GM23338 (cell line): ENCODE measurements around the gene MYOZ3. TPM values are rescaled to one million over a fixed set of nuclear protein-coding genes. Genes with fewer than 3 reads are reported as not detected.

ENCODE experiments used
- ATAC-seq: fragments of 200-7000 bp; cut with Tn5 transposase; 3 replicates; pipeline ENCODE4 v1.9.1; 2020
- DNase-seq: peaks from one replicate; pipeline ENCODE4 v3.0.0-alpha.2; 2015; ENCODE audit warnings: low spot score
- H2AFZ ChIP-seq: fragments of 200-600 bp; sonication (generic); 2 replicates; pipeline ENCODE4 v1.8.0; 2016; ENCODE audit warnings: antibody characterized with exemption, mild to moderate bottlenecking, moderate library complexity
- H3F3A ChIP-seq: fragments of 200-600 bp; sonication (generic); replicated peaks from 2 replicates; pipeline ENCODE4 v1.8.0; 2017; ENCODE audit warnings: antibody characterized with exemption, mixed run types, low read depth
- H3K27ac ChIP-seq: fragments of 200-600 bp; sonication (generic); 2 replicates; pipeline ENCODE4 v1.6.1; 2016; ENCODE audit warnings: low read depth
- H3K27me3 ChIP-seq: fragments of 200-600 bp; sonication (generic); 2 replicates; pipeline ENCODE4 v1.8.0; 2016; ENCODE audit warnings: mild to moderate bottlenecking, mixed run types, moderate library complexity; ENCODE audit not compliant: insufficient read depth
- H3K36me3 ChIP-seq: fragments of 200-600 bp; sonication (generic); 2 replicates; pipeline ENCODE4 v1.8.0; 2016; ENCODE audit warnings: mild to moderate bottlenecking; ENCODE audit not compliant: insufficient read depth
- H3K4me1 ChIP-seq: fragments of 200-600 bp; sonication (generic); 2 replicates; pipeline ENCODE4 v1.8.0; 2016; ENCODE audit warnings: mild to moderate bottlenecking, moderate library complexity; ENCODE audit not compliant: insufficient read depth
- H3K4me2 ChIP-seq: fragments of 200-600 bp; sonication (generic); 2 replicates; pipeline ENCODE4 v1.7.1; 2017; ENCODE audit warnings: mixed run types
- H3K4me3 ChIP-seq: fragments of 200-600 bp; sonication (generic); 2 replicates; pipeline ENCODE4 v1.6.1; 2016; ENCODE audit warnings: mixed run types
- H3K79me2 ChIP-seq: fragments of 200-600 bp; sonication (generic); replicated peaks from 2 replicates; pipeline ENCODE4 v1.8.0; 2017; ENCODE audit warnings: mild to moderate bottlenecking; ENCODE audit not compliant: insufficient read depth
- H3K9me2 ChIP-seq: fragments of 200-600 bp; sonication (generic); 2 replicates; pipeline ENCODE4 v1.8.0; 2017; ENCODE audit not compliant: insufficient read depth
- H4K20me1 ChIP-seq: fragments of 200-600 bp; sonication (generic); replicated peaks from 2 replicates; pipeline ENCODE4 v1.8.0; 2017; ENCODE audit warnings: mild to moderate bottlenecking; ENCODE audit not compliant: insufficient read depth
- H3K27ac Mint-ChIP-seq: 2 replicates; pipeline ENCODE4 v1.8.0; 2020; ENCODE audit warnings: inconsistent platforms, mild to moderate bottlenecking, moderate library complexity, mixed read lengths
- H3K27me3 Mint-ChIP-seq: 3 replicates; pipeline ENCODE4 v1.8.0; 2022; ENCODE audit warnings: low read depth, mild to moderate bottlenecking, moderate library complexity, mixed read lengths, inconsistent platforms; ENCODE audit not compliant: insufficient read depth, poor library complexity
- H3K36me3 Mint-ChIP-seq: 3 replicates; pipeline ENCODE4 v1.8.0; 2021; ENCODE audit warnings: low read depth, mild to moderate bottlenecking, inconsistent platforms, moderate library complexity, mixed read lengths
- H3K4me1 Mint-ChIP-seq: 3 replicates; pipeline ENCODE4 v1.8.0; 2020; ENCODE audit warnings: mild to moderate bottlenecking, inconsistent platforms, mixed read lengths
- H3K4me3 Mint-ChIP-seq: 3 replicates; pipeline ENCODE4 v1.8.0; 2021; ENCODE audit warnings: moderate library complexity, mild to moderate bottlenecking, inconsistent platforms, mixed read lengths
- H3K9me3 Mint-ChIP-seq: 3 replicates; pipeline ENCODE4 v1.8.0; 2020; ENCODE audit warnings: moderate library complexity, mild to moderate bottlenecking, inconsistent platforms, mixed read lengths
- CREB1 ChIP-seq: fragments of 250-450 bp; sonication (Bioruptor Pico); IDR thresholded peaks from 2 replicates; pipeline ENCODE4 v1.5.0; 2020; ENCODE audit warnings: low read depth, mild to moderate bottlenecking, moderate library complexity
- CTCF ChIP-seq, 2 experiments: fragments of 200-600 bp in 1 of 2; sonication (generic) in 1 of 2; conservative IDR thresholded peaks; 2 replicates each; pipeline versions ENCODE4 v1.5.1 to v1.6.1; 2016 to 2017; ENCODE audit warnings: antibody characterized with exemption in 2 of 2, low read depth in 2 of 2, mild to moderate bottlenecking in 2 of 2, moderate library complexity in 1 of 2
- EZH2 ChIP-seq: fragments of 200-600 bp; sonication (generic); IDR thresholded peaks from one replicate; pipeline ENCODE4 v1.8.0; 2017; ENCODE audit warnings: antibody characterized with exemption, mild to moderate bottlenecking, low read depth; ENCODE audit not compliant: unreplicated experiment
- EZH2phosphoT487 ChIP-seq: fragments of 200-600 bp; sonication (generic); IDR thresholded peaks from one replicate; pipeline ENCODE4 v1.8.1; 2018; ENCODE audit warnings: antibody characterized with exemption; ENCODE audit not compliant: unreplicated experiment
- JUNB ChIP-seq: IDR thresholded peaks from one replicate; pipeline ENCODE4 v1.6.1; 2016; ENCODE audit warnings: antibody characterized with exemption; ENCODE audit not compliant: unreplicated experiment
- NANOG ChIP-seq: IDR thresholded peaks from 2 replicates; pipeline ENCODE4 v1.6.1; 2016; ENCODE audit warnings: antibody characterized with exemption, borderline replicate concordance
- POLR2AphosphoS5 ChIP-seq: IDR thresholded peaks from 2 replicates; pipeline ENCODE4 v1.6.1; 2016; ENCODE audit warnings: antibody characterized with exemption, low read depth
- REST ChIP-seq: IDR thresholded peaks from one replicate; pipeline ENCODE4 v1.6.1; 2018; ENCODE audit warnings: antibody characterized with exemption; ENCODE audit not compliant: unreplicated experiment
- STAT1 ChIP-seq: IDR thresholded peaks from one replicate; pipeline ENCODE4 v1.6.1; 2016; ENCODE audit warnings: antibody characterized with exemption; ENCODE audit not compliant: unreplicated experiment
- ZNF114 ChIP-seq: fragments of 250-450 bp; sonication (Bioruptor Pico); IDR thresholded peaks from 2 replicates; pipeline ENCODE4 v1.5.0; 2020; ENCODE audit warnings: mild to moderate bottlenecking, moderate library complexity
- ZNF331 ChIP-seq: fragments of 250-450 bp; sonication (Bioruptor Pico); IDR thresholded peaks from 2 replicates; pipeline ENCODE4 v1.5.0; 2020; ENCODE audit warnings: low read depth, mild to moderate bottlenecking, moderate library complexity
- polyA plus RNA-seq: library from polyadenylated mRNA; unstranded; fragments of >200 nt; fragmentation: Nextera tagmentation; extraction: Ambion mirVana; gene quantifications from 2 replicates; pipeline ENCODE4 v1.2.1, GENCODE V29; 2016
- total RNA-seq: library from RNA; depleted of rRNA; stranded (reverse); fragments of >200 nt; shearing (Covaris generic); gene quantifications from 2 replicates; pipeline ENCODE4 v1.2.3, GENCODE V29; 2014
- TF ChIP-seq, protein P1 (sequence below): fragments of 250-450 bp; sonication (Bioruptor Pico); IDR thresholded peaks from 2 replicates; pipeline ENCODE4 v1.5.0; 2020; ENCODE audit warnings: mild to moderate bottlenecking, moderate library complexity
- TF ChIP-seq, protein P2 (sequence below): IDR thresholded peaks from 2 replicates; pipeline ENCODE4 v1.6.1; 2016; ENCODE audit warnings: antibody characterized with exemption

Gene MYOZ3
- total and polyA plus RNA-seq, 2 experiments from 2014 or later, result 12.7 to 13.8 TPM

GRCh38 chr5:150675069-150675468 lies 14.0 kb downstream of the MYOZ3 start:
- Mint-ChIP-seq H3K9me3 (0 out of 3 replicates have a peak, but pooled peaks cover 2% of the 10 kb centered on the region), H3K4me3 (no peak overlapping the region; the same call in 2 of the 3 replicates), H3K27ac (0 out of 2 replicates have a peak overlapping the region, but pooled peaks have one; percentile 66), H3K36me3 (peaks cover 40% of the 10 kb centered on the region), H3K4me1 (peaks cover 32% of the 10 kb centered on the region), H3K27me3 (peaks cover 2% of the 10 kb centered on the region)
- DNase-seq, result no peak
- Histone ChIP-seq H3K4me2 (no peak overlapping the region), H3K4me1 (peaks cover 23% of the 10 kb centered on the region), H3K27ac (no peak overlapping the region), H3K36me3 (no peaks in the 10 kb centered on the region), H2AFZ (no peak overlapping the region), H3K79me2 (peaks cover 19% of the 10 kb centered on the region), H3K4me3 (no peak overlapping the region), H3K27me3 (no peaks in the 10 kb centered on the region), H3K9me2 (no peaks in the 10 kb centered on the region), H3F3A (peaks cover 21% of the 10 kb centered on the region), H4K20me1 (no peaks in the 10 kb centered on the region)
- no peak for ATAC-seq
- TF ChIP-seq REST, result no peak
- no peak for TF ChIP-seq CREB1 (CRISPR knock-in tag)
- TF ChIP-seq ZNF114 (CRISPR knock-in tag), result no peak
- TF ChIP-seq, protein P1, sequence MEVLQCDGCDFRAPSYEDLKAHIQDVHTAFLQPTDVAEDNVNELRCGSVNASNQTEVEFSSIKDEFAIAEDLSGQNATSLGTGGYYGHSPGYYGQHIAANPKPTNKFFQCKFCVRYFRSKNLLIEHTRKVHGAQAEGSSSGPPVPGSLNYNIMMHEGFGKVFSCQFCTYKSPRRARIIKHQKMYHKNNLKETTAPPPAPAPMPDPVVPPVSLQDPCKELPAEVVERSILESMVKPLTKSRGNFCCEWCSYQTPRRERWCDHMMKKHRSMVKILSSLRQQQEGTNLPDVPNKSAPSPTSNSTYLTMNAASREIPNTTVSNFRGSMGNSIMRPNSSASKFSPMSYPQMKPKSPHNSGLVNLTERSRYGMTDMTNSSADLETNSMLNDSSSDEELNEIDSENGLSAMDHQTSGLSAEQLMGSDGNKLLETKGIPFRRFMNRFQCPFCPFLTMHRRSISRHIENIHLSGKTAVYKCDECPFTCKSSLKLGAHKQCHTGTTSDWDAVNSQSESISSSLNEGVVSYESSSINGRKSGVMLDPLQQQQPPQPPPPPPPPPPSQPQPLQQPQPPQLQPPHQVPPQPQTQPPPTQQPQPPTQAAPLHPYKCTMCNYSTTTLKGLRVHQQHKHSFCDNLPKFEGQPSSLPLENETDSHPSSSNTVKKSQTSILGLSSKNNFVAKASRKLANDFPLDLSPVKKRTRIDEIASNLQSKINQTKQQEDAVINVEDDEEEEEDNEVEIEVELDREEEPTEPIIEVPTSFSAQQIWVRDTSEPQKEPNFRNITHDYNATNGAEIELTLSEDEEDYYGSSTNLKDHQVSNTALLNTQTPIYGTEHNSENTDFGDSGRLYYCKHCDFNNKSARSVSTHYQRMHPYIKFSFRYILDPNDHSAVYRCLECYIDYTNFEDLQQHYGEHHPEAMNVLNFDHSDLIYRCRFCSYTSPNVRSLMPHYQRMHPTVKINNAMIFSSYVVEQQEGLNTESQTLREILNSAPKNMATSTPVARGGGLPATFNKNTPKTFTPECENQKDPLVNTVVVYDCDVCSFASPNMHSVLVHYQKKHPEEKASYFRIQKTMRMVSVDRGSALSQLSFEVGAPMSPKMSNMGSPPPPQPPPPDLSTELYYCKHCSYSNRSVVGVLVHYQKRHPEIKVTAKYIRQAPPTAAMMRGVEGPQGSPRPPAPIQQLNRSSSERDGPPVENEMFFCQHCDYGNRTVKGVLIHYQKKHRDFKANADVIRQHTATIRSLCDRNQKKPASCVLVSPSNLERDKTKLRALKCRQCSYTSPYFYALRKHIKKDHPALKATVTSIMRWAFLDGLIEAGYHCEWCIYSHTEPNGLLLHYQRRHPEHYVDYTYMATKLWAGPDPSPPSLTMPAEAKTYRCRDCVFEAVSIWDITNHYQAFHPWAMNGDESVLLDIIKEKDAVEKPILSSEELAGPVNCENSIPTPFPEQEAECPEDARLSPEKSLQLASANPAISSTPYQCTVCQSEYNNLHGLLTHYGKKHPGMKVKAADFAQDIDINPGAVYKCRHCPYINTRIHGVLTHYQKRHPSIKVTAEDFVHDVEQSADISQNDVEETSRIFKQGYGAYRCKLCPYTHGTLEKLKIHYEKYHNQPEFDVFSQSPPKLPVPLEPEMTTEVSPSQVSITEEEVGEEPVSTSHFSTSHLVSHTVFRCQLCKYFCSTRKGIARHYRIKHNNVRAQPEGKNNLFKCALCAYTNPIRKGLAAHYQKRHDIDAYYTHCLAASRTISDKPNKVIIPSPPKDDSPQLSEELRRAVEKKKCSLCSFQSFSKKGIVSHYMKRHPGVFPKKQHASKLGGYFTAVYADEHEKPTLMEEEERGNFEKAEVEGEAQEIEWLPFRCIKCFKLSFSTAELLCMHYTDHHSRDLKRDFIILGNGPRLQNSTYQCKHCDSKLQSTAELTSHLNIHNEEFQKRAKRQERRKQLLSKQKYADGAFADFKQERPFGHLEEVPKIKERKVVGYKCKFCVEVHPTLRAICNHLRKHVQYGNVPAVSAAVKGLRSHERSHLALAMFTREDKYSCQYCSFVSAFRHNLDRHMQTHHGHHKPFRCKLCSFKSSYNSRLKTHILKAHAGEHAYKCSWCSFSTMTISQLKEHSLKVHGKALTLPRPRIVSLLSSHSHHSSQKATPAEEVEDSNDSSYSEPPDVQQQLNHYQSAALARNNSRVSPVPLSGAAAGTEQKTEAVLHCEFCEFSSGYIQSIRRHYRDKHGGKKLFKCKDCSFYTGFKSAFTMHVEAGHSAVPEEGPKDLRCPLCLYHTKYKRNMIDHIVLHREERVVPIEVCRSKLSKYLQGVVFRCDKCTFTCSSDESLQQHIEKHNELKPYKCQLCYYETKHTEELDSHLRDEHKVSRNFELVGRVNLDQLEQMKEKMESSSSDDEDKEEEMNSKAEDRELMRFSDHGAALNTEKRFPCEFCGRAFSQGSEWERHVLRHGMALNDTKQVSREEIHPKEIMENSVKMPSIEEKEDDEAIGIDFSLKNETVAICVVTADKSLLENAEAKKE (CRISPR knock-in tag), result no peak
- TF ChIP-seq CTCF (conservative IDR thresholded peaks at IDR 0.05; ENCODE audit: low read depth in 2 of 2), result no peak
- TF ChIP-seq JUNB, result no peak
- TF ChIP-seq EZH2phosphoT487, result no peak
- no peak for TF ChIP-seq NANOG
- no peak for TF ChIP-seq ZNF331 (CRISPR knock-in tag)
- TF ChIP-seq POLR2AphosphoS5, result no peak
- TF ChIP-seq STAT1, result no peak
- TF ChIP-seq EZH2, result no peak
- TF ChIP-seq, protein P2, sequence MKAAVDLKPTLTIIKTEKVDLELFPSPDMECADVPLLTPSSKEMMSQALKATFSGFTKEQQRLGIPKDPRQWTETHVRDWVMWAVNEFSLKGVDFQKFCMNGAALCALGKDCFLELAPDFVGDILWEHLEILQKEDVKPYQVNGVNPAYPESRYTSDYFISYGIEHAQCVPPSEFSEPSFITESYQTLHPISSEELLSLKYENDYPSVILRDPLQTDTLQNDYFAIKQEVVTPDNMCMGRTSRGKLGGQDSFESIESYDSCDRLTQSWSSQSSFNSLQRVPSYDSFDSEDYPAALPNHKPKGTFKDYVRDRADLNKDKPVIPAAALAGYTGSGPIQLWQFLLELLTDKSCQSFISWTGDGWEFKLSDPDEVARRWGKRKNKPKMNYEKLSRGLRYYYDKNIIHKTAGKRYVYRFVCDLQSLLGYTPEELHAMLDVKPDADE, result no peak
